Left colon (tissue), 2 donors: Measurements from ENCODE around the gene GPR55. TPM values are rescaled to one million over a fixed set of nuclear protein-coding genes. Genes with fewer than 3 reads are reported as not detected.

ENCODE experiments used
- ATAC-seq: fragments of 200-7000 bp; cut with Tn5 transposase; one replicate; pipeline ENCODE4 v1.9.1; 2020; ENCODE audit warnings: mild to moderate bottlenecking, moderate library complexity
- DNase-seq, 2 donors: peaks; one replicate each; pipeline ENCODE4 v3.0.0-alpha.2; 2020
- intact Hi-C, 2 donors: fragments of 100-400 bp; cut with DNase I in 1 of 2; cut with micrococcal nuclease in 1 of 2; formaldehyde crosslinking; loops; one replicate each; pipeline versions ENCODE4 v1.11.2 to v1.14.0; 2022; cut with DNase I, micrococcal nuclease
- total RNA-seq, 2 donors: library from RNA; stranded (reverse); fragmentation: NEBNext Ultra II Directional; extraction: Animal tissue kit (Norgen Biotek cat#: 25700); gene quantifications; one replicate each; pipeline ENCODE4 v1.2.1, GENCODE V29; 2021
- donor health status: DM: no; HTN: no; CAD: no.
- donor health status: DM: yes; HTN: yes; CAD: no.

GPR55 gene
- total RNA-seq, 2 donors from 2014 or later, result 0.34 TPM

DNA sequence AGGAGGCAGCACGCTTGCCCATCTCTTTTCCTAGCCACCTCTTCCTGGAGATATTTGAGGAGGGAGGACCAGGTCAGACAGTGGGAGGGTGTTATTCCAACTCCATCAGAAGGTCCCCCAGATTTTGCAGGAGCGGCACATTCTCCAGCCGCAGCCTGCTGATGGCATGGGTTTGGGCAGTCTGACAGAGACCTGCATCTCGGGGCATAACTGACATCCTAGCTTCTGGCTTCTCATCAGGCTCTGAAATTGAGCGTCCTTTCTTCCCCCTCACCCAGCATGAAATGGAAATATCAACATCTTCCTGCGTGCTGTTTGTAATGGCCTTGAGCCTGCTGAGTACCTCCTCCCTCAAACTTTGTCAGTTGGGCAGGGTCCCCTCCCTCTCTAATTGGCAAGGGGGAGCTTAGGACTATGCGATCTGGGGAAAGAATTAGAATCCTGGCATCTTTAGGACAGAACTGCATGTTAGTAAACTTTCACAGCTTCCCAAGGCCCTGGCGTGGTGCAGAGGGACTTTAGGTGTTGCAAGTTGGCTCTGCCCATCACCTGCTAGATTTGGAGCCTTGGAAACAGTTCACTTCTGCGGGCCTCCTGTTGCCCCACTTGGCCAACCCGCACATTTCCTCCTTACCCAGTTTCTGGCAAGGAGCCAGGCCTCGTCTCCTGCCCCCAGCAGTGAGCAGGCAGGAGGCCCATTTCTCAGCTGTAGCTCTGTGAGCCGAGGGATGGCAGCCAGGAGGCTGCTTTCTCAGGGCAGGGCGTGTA is 58.1 kb downstream of the GPR55 start:
- DNase-seq, result peak; percentile 80 to 84
- intact Hi-C loops, result no loop called here
- peak; percentile 22 for ATAC-seq

DNA sequence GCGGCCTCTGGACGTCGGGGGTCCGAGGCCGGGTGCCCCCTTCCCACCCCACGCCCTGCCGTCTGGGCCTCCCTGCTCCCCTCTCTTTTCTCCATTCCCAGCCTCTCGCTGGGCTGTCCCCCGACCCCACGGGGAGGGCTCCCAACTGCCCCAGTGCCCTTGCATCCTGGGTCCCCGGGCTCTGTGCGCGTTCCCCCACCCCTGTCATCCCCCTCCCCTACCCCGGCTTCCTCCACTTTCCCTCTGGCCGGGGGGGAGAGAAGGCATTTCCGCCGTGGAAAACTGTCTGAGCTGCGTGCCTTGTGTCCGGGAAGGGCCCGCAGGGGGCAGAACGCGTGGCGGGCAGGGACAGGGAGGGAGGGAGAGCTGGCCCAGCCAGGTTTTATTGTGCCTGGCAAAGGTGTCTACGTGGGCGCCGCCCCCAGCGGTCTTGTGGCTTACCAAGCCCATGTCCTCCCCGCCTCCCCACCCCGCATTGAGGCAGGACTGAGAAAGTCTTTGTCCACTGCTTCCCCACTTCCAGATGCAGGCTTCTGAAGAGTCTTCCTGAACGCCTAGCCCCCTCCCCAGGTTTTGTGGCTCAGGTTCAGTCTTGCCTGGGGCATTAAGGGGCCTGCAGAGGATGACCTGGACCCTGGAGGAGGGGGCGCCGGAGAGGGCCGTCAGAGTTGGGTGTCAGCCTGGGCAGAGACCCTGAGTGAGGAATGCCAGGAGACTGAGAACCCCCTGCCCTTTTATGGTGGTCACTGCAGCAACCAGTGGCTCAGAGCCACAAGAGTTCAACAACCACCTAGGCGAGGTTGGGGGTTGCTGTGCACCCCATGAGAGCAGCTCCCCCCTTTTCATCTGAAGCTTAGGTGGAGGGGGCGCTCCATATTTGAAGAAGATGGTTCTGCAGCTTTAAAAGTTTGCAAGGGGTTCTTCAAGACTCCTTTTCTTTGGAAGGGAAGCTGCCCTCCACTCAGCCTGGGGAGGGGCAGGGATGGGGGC is 59.0 kb downstream of the GPR55 start:
- intact Hi-C loops, result no loop called here
- ATAC-seq (peak; percentile 70), DNase-seq (peak; percentile 94 to 95)

DNA sequence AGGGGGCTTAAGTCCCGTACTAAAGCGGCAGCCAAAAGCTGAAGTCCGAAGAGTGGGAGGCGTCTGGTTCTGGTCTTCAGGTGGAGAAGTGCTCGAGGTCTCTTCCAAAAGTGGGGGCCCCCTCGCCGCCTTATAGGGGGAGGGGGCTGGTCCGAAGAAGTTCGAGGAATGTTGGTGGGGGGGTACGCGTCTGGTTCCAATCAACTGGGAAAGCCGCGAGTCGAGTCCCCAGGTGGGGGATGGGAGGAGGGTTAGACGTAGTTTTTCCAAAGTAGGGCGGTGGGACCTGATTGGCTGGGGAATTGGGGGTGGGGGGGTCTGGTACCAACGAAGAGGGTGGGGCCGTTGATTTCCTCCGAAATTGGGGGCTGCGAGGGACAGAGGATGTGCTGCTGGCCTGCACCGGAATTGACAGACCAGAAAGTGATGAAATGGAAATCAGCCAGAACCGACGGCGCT is 59.7 kb downstream of the GPR55 start:
- DNase-seq (peak; percentile 50 to 63), ATAC-seq (peak; percentile 10)
- intact Hi-C loops, result no loop called here

DNA sequence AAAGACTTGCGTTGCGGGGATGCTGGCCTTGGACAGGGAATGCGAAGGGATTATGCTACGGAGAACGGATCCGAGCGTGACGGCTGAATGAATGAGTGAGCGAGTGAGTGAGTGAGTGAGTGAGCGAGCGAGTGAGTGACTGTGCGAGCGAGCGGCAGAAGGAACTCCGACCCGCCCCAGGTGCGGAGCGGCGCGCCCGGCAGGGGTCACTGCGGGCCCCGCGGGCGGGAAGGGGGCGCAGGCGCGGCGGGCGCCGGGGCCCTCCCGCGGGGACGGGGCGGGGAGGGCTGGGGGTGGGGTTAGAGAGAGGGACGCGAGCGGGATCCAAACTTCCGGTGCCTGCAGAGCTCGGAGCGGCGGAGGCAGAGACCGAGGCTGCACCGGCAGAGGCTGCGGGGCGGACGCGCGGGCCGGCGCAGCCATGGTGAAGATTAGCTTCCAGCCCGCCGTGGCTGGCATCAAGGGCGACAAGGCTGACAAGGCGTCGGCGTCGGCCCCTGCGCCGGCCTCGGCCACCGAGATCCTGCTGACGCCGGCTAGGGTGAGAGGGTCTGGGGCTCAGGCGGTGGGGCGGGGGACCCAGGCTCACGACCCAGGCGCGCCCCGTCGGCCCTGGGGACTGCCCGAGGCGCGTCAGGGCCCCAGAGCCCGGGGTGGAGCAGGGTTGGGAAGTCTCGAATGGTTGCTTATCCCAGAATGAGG is 60.3 kb downstream of the GPR55 start, which contains the start of gene ITM2C:
Gene ITM2C, plus strand, starts transcription at position 338 of the 702 bp plus-strand sequence. Its CDS starts 84 bp downstream, at position 422.
- DNase-seq, result peak; percentile 81 to 87
- peak; percentile 66 for ATAC-seq
- intact Hi-C loops, result no loop called here

DNA sequence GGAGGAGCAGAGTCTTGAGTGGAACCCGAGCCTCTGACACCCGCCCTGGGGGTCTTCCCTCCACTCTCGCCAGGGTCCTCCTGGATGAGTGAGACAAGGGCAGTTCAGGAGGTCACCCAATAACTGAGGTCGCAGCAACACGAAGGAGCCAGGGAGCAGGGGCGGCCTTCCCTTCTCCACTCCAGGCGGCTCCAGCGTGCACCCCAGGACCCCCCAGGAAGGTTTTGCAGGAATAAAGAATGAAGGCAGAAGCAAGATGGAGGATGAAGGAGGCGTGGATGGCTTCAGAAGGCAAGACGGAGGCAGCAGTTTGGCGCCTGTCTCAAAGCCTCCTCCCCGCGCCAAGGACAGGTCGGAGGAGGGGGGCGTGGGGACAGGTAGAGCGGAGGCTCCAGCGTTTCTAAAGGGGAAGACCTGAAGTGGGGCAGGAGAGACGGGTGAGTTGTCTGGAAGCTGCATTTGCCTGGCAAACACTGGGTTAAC is 60.9 kb downstream of the GPR55 start:
- intact Hi-C loops, result no loop called here
- no peak for ATAC-seq
- no peak for DNase-seq

DNA sequence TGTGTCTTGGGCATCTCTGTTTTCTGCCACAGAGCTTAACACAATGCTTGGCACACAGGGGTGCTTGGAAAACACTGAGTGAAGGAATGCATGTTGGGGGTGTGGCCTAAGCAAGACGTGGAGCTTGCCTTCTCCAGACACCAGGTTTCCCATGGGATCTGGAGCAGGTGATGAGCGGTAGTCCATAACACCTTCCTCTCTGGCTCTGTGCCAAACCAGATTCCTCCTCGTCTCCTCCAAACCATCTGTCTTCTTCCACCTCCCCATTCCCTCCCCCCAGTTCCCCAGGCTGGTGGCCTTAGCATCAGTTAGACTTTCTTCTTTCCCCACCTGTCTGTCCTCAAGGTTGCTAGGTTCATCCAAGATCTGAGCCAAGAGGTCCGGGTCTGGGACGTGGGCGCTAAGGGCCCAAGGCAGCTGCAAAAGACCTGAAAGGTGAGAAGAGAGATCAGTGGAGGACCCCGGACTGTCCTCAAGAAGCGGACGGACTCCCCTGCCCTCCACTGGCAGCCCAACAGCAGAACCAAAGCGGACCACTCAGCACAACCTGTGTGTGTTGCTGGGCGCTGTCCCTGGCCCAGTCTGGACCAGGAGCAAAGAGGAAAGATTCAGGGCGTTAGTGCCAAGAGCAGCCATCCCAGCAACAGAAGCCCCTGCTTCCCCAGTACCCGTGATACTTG is 61.5 kb downstream of the GPR55 start:
- DNase-seq (no peak), ATAC-seq (no peak)
- intact Hi-C loops, result no loop called here

DNA sequence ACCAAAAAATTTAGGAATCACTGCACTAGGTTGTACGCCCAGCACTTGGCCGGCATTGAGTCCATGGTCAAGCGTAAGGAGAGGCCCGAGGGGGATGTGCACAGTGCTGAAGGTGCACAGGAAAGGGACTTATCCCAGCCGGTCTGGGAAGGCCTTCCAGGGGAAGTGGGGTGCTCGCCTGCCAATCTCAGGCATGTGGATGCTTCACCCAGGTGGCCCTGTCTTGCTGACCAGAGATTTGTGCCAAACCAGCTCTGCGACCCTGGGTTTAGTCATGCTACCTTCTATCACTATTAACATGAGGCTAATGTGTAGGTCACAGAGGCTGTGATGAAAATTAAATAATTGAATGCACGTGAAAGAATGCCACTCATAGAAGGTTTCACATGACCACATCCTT is 62.0 kb downstream of the GPR55 start:
- intact Hi-C loops, result no loop called here
- DNase-seq, result no peak
- ATAC-seq, result no peak

DNA sequence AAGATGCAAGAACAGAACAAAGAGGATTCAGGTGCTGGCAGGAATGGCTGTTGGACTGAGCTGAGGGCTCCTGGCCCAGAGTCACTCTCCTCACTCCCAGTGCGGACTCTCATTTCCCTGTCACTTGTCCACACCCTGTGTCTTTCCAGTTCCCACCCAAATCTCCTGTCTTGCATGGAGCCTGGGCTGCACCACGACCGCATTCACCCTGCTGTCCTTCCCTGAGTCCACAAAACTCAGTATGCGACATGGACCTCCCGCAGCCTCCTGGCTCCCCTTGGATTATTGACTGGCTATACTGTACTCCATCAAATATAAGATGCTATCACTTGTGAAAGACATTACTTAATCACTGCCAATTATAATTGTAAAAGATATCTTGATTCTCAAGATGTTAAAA is 62.8 kb downstream of the GPR55 start:
- intact Hi-C loops, result no loop called here
- ATAC-seq (no peak), DNase-seq (no peak)

DNA sequence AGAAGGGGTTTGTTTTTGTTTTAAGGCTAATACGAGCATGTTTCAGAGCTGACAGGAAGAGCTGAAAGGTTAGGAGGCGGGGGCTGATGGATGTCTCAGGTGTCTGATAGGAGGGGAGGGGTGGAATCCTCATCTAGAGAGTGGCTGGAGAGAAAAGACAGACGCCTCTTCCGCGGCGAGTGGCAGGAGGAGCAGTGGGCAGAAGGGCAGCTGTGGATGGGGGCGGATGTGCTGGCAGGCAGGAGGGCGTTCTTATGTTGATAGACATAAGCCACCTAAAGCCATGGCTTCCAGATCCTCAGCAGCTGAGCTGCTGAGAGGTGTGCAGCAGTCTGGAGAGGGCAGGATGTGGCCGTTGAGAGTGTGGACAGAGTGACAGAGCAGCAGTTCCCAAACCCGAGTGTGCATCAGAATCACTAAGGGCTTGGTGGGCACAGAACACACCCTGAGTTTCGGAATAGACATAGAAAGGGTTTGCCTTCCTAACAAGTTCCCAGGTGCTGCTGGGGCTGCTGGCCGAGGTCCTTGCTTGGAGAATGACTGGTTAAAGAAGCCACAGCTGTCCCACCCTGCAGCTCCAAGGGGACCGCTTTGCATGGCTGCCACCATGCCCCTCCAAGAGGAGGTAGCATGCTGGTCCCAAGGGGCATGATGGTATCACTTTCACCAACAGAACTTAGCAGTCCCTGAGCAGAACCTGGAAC is 63.3 kb downstream of the GPR55 start:
- ATAC-seq (no peak), DNase-seq (no peak)
- intact Hi-C loops, result no loop called here

Other genes starting within 250 kb of the GPR55 start
- 100 to 1,000 TPM; 116 to 143 TPM for gene CAB39, start 212.4 kb downstream of the GPR55 start, total RNA-seq
- 1,000 to 10,000 TPM; 2,207 to 2,247 TPM for gene ITM2C, start 60.3 kb downstream of the GPR55 start, total RNA-seq
- not detected for gene SPATA3, start 70.9 kb upstream of the GPR55 start, total RNA-seq
- gene C2orf72, start 112.3 kb upstream of the GPR55 start, total RNA-seq, result 10 to 100 TPM; 42.6 to 54.8 TPM
- gene PSMD1, start 131.6 kb upstream of the GPR55 start, total RNA-seq, result 10 to 100 TPM; 81.3 to 91.0 TPM
- under 1 TPM; 0.12 to 0.22 TPM for gene HTR2B, start 199.8 kb upstream of the GPR55 start, total RNA-seq